Epidermal melanocyte (primary cell): Measurements from ENCODE around the gene SFT2D3.

Experiments
- DNase-seq: peaks from one replicate; pipeline ENCODE4 v3.0.0; 2011; ENCODE audit warnings: low spot score; ENCODE audit not compliant: insufficient read length

Gene SFT2D3

GRCh38 chr2:127681288-127681804 is 20.0 kb upstream of the SFT2D3 start:
- DNase-seq: no peak

GRCh38 chr2:127681976-127682857 is 19.1 kb upstream of the SFT2D3 start:
- DNase-seq: no peak

- DNase-seq: no peak
Measured at GRCh38 chr2:127683056-127683455, 18.2 kb upstream of the SFT2D3 start.

- DNase-seq: no peak
Measured at GRCh38 chr2:127683757-127684156, 17.5 kb upstream of the SFT2D3 start.

GRCh38 chr2:127685410-127686080 is 15.8 kb upstream of the SFT2D3 start:
- no peak for DNase-seq

- DNase-seq: no peak
Measured at GRCh38 chr2:127688405-127688804, 12.9 kb upstream of the SFT2D3 start.

GRCh38 chr2:127690696-127691095 is 10.6 kb upstream of the SFT2D3 start:
- no peak for DNase-seq

- DNase-seq: no peak
Measured at GRCh38 chr2:127694986-127695385, 6.3 kb upstream of the SFT2D3 start.

GRCh38 chr2:127695491-127696472 is 5.5 kb upstream of the SFT2D3 start:
- DNase-seq: no peak

GRCh38 chr2:127697482-127698180 is 3.7 kb upstream of the SFT2D3 start:
- DNase-seq: no peak

- DNase-seq: no peak
Measured at GRCh38 chr2:127698553-127699355, 2.5 kb upstream of the SFT2D3 start.

- DNase-seq: no peak
Measured at GRCh38 chr2:127700527-127701192, 637 bp upstream of the SFT2D3 start.

GRCh38 chr2:127701651-127702394 is 526 bp downstream of the SFT2D3 start:
- peak; percentile 68 for DNase-seq

- DNase-seq: no peak
Measured at GRCh38 chr2:127702395-127703009, 1.2 kb downstream of the SFT2D3 start.

- DNase-seq: no peak
Measured at GRCh38 chr2:127703282-127703681, 2.0 kb downstream of the SFT2D3 start.

- DNase-seq: no peak
Measured at GRCh38 chr2:127704641-127705390, 3.5 kb downstream of the SFT2D3 start.

- DNase-seq: no peak
Measured at GRCh38 chr2:127705391-127706065, 4.2 kb downstream of the SFT2D3 start.
